Measurements from ENCODE around the gene RPS29. TPM values are rescaled to one million over a fixed set of nuclear protein-coding genes. Genes with fewer than 3 reads are reported as not detected.
A peak's percentile ranks its signal among the peaks of the same experiment; 100 is the strongest.
"Not testable (repeated sequence)": the region's sequence is repeated elsewhere in the genome, so short reads cannot be mapped to it uniquely, and the experiment has no call there.

The RPS29 gene
- total and polyA plus RNA-seq, 9 donors, result 1,810 to 35,664 (median 2,389) TPM

- Histone ChIP-seq H3K36me3 (no peaks in the 10 kb centered on the region), H3K27me3 (no peaks in the 10 kb centered on the region), H3K9me3 (no peaks in the 10 kb centered on the region), H3K27ac (peak within 1 kb of the TSS; percentile 66 to 90), H3K4me3 (peak within 1 kb of the TSS; percentile 87), H3K4me1 (ENCODE audit: insufficient read depth) (peaks cover 11% of the 10 kb centered on the region)
- TF ChIP-seq EP300 (IDR thresholded peaks at IDR 0.05), result no peak
- TF ChIP-seq POLR2A (IDR thresholded peaks at IDR 0.05), result peak; percentile 90
- peak in 2 of 3 donors; percentile 45 to 63 for TF ChIP-seq CTCF (IDR thresholded peaks at IDR 0.05)
- intact Hi-C loops (cut with DNase I), result no loop called here
- DNase-seq, result peak; percentile 98 to 99 (median 99)
- 0 to 1% (median 0%) methylated on average over 74 to 85 of the region's 85 CpGs for WGBS, 3 donors
Measured at GRCh38 chr14:49620182-49621113, 34.3 kb upstream of the RPS29 start, which contains the start of the genes MGAT2 and RPL36AL. TSS of gene MGAT2 (plus strand) at chr14:49620799. CDS start at chr14:49621269, 470 bp downstream. TSS of gene RPL36AL (minus strand) at chr14:49620626. CDS start at chr14:49619104, 1,522 bp downstream.

- intact Hi-C loops (cut with DNase I), result no loop called here
- Histone ChIP-seq H3K36me3 (no peaks in the 10 kb centered on the region), H3K9me3 (no peaks in the 10 kb centered on the region), H3K27me3 (no peaks in the 10 kb centered on the region), H3K4me3 (peak overlapping the region; percentile 87), H3K27ac (peak overlapping the region in 1 of 2 donors; percentile 90), H3K4me1 (ENCODE audit: insufficient read depth) (peaks cover 11% of the 10 kb centered on the region)
- TF ChIP-seq CTCF (IDR thresholded peaks at IDR 0.05) (no peak), EP300 (IDR thresholded peaks at IDR 0.05) (no peak), POLR2A (IDR thresholded peaks at IDR 0.05) (no peak)
- no peak for DNase-seq
- 1% methylated on average over 11 of the region's 11 CpGs for WGBS, 3 donors
Measured at GRCh38 chr14:49619730-49620129, 33.5 kb upstream of the RPS29 start.

- Histone ChIP-seq H3K27ac (peak overlapping the region in 1 of 2 donors; percentile 90), H3K4me1 (ENCODE audit: insufficient read depth) (peaks cover 11% of the 10 kb centered on the region), H3K4me3 (peak overlapping the region; percentile 87)
- H3K36me3 ChIP-seq; intact Hi-C loops (cut with DNase I); DNase-seq; H3K27me3 ChIP-seq; H3K9me3 ChIP-seq: not testable (repeated sequence)
- 61 to 71% (median 64%) methylated on average over 19 of the region's 19 CpGs for WGBS, 3 donors
Measured at GRCh38 chr14:49619273-49619672, 33.1 kb upstream of the RPS29 start.

- no peak overlapping the region for H3K27ac ChIP-seq
- no peaks in the 10 kb centered on the region for H3K9me3 ChIP-seq
- no peak overlapping the region for H3K4me3 ChIP-seq
- no peak for TF ChIP-seq EP300 (IDR thresholded peaks at IDR 0.05)
- TF ChIP-seq CTCF (IDR thresholded peaks at IDR 0.05), result no peak
- no peak for TF ChIP-seq POLR2A (IDR thresholded peaks at IDR 0.05)
- DNase-seq, result no peak
- intact Hi-C loops (cut with DNase I), result no loop called here
- H3K36me3 ChIP-seq, result no peaks in the 10 kb centered on the region
- 87 to 92% (median 91%) methylated on average over 6 of the region's 6 CpGs for WGBS, 3 donors
- H3K27me3 ChIP-seq, result no peaks in the 10 kb centered on the region
- peaks cover 11% of the 10 kb centered on the region for H3K4me1 ChIP-seq (ENCODE audit: insufficient read depth)
Measured at GRCh38 chr14:49617852-49618519, 31.8 kb upstream of the RPS29 start.

All from ovary (tissue), 9 donors.